GM19025 (cell line): ENCODE measurements around the gene ID4.

Experiments used
- ATAC-seq: cut with Tn5 transposase; IDR thresholded peaks from one replicate; pipeline ENCODE4 v1.9.1; 2021; ENCODE audit warnings: mild to moderate bottlenecking, low read depth, moderate library complexity; ENCODE audit not compliant: unreplicated experiment

The ID4 gene

DNA sequence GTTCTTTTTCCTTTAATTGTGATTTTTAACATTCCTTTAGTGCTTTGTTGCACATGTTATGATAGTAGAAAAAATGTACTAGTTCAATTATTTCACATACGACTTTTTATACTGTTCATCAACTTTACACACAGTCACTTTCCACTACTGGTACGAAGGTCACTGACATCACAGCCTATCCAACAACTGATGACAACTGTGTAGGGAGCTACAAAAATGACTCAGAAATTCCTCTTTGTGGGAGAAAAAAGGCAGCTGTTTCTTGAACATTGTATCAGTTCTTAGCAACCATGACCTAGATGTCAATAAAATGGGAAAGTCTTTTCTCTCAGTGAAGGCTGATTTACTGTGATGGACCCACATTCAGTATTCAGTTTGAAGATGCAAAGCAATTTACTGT lies 7.0 kb upstream of the ID4 start:
- no peak for ATAC-seq

DNA sequence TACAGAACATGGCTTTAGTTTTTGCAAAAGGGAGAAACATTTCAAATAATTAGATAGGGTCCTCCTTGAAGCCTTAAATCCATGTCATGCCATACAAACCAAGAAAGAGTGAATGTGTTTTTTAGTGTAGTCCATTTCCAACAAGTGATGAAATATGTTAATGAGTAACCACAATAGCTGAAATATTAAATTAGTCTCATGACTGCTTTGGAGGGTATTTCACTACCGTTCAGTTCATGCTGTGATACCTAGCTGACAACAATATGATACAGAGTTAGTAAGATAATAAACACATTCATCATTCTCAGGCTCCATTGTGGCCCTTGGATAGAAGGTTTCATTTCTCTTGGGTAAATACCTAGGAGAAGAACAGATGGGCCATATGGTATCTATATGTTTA lies 5.8 kb upstream of the ID4 start:
- no peak for ATAC-seq

DNA sequence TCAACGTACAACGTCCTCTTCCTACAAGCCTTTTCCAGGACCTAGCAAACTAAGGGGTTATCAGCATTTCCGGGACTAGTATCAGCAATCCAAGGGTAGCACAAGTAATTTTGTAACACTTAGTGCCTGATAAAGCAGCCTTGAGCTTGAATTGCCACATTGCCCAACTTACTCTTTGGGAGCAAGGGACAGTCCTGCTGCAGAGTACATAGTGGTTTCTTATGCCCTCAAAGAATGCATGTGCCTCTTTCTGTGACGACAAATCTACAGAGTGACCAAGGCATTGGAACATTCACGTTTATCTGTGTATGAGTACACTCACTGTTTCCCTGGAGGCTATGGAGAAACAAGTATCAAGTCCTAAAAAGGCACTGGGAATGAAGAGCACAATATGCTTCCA lies 3.2 kb upstream of the ID4 start:
- ATAC-seq, result no peak

DNA sequence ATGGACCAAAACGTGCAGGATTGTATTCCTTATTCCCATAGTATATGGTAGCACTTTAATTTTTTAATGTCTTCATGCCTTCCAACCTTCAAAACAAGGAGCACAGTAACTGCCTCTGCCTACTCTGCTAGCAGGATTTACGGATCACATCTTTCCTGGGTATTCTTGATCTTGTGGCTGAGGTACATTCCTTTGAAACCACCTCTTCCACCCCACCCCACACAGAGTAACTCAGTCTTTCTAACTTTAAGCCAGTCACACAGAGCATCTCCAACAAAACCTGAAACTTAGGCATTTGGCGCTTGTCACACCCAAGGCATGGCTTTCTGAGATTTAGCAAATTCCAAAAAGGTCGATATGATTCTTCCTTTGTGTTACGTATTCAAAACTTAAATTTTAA lies 2.3 kb upstream of the ID4 start:
- no peak for ATAC-seq

DNA sequence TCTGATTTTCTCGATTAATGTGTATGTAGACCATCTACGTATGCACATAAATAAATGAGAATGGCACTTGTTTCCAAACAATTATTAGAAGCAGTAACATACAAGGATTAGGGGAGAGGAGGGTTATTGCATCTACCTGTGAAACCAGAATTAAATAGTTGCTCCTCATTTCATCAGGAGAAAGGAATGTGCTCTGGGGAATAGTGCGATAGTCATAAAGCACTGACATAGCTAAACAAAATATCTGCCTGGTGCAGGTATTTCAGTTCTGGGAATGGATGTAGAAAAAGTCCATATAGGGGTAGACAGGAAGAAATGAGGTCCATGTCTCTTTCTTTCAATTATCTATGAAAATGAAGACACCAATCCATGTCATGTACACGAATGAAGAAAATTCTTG lies 1.6 kb upstream of the ID4 start:
- no peak for ATAC-seq

DNA sequence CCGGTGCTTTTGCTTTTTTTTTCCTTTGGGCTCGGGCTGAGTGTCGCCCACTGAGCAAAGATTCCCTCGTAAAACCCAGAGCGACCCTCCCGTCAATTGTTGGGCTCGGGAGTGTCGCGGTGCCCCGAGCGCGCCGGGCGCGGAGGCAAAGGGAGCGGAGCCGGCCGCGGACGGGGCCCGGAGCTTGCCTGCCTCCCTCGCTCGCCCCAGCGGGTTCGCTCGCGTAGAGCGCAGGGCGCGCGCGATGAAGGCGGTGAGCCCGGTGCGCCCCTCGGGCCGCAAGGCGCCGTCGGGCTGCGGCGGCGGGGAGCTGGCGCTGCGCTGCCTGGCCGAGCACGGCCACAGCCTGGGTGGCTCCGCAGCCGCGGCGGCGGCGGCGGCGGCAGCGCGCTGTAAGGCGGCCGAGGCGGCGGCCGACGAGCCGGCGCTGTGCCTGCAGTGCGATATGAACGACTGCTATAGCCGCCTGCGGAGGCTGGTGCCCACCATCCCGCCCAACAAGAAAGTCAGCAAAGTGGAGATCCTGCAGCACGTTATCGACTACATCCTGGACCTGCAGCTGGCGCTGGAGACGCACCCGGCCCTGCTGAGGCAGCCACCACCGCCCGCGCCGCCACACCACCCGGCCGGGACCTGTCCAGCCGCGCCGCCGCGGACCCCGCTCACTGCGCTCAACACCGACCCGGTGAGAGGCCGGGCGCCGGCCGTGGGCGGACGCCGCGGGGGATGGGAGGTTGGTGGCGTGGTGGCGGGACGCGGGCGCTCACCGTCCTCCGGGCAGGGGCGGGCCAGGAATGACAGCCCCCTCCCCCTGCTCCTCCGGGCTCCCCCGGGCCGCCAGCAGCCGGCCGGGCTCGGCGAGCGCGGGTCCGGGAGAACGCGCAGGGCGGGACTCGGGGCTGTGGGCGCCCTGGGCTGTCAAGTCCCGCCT lies 606 bp downstream of the ID4 start:
- no peak for ATAC-seq

DNA sequence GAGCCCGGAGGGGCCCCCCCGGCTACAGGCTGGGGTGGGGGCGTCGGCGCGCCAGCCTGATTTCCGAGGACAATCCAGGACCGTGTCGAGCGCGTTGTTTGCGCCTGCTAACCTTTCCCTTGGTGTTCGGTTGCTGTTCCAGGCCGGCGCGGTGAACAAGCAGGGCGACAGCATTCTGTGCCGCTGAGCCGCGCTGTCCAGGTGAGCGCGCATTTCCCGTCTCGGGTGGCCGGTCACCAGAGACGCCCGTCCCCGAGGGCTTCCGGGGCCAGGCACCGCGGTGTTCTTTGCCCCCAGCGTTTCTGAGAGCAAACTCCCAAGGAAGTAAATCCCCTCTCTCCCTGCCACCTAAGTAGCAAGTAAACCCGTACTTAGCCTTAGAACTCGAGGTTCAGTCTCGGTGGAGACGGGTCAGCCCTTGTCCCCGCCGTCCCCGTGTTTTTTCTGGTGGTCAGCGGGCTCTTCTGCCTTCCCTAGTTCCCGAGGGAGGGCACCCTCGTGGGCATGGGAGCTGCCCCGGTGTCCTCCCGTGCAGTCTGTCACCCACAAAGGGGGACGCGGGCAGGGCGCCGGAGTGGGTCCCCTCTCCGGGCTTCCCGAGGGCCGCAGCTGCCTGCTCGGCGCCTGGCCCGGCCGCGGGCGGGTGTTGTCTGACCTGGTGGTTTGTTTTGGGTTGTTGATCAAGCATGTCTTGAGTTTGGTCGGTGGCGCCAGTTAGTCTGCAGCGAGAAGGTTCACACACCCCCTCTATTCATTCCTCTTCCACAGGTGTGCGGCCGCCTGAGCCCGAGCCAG lies 1.5 kb downstream of the ID4 start:
- no peak for ATAC-seq

DNA sequence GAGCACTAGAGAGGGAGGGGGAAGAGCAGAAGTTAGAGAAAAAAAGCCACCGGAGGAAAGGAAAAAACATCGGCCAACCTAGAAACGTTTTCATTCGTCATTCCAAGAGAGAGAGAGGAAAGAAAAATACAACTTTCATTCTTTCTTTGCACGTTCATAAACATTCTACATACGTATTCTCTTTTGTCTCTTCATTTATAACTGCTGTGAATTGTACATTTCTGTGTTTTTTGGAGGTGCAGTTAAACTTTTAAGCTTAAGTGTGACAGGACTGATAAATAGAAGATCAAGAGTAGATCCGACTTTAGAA lies 2.0 kb downstream of the ID4 start:
- ATAC-seq, result no peak

DNA sequence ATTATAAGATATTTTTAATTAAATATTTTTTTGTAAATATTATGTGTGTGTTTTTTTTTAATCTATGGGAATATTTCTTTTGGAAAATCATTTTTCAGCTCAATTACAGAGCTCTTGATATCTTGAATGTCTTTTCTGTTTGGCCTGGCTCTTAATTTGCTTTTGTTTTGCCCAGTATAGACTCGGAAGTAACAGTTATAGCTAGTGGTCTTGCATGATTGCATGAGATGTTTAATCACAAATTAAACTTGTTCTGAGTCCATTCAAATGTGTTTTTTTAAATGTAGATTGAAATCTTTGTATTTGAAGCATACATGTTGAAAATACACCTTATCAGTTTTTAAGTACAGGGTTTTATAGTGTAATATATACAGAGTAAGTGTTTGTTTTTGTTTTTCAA lies 2.6 kb downstream of the ID4 start:
- no peak for ATAC-seq

DNA sequence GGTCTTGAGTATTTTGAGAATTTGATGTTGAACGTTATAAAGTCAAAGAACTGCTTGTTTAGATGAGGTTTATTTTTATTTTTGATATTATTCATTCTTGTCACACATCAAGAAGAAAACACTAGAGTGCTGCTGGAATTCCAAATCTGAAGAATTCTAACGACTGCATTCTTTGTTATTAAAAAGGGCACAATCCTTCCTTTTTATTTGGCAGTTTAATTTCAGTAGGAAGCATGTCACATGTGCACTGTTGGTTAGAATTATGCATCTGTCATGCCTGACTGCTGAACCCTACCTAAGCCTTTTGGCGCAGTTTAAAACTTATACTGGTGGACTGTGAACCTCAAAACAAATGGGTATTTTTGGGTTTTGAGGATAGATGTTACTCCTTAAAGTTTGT lies 4.0 kb downstream of the ID4 start:
- ATAC-seq, result no peak

DNA sequence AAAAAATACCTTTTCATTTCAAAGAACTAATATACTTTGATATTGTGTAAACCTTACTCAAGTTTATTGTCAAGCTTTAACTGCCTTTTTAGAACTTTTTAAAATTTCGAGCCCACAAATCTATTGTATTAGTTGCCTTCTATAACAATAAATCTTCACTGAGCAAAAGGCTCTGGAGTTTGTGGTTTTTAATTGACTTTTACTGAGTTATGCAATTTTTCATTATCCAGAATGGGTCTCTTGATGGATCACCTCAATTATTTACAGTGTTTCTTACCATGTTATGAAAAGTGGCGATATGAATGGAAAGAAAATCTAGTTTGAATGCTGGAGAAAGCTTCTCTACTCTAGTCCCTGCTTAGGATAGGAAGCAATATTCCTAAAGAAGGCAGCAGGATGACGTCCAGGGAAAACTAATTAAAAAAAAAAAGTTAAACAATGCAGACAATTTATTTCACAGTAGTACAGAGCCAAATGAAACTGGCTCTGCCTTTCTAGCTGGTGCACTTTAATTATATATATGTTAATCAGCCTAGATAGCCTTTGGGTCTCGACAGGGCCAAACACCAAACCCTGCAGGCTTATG lies 5.0 kb downstream of the ID4 start:
- ATAC-seq, result no peak

DNA sequence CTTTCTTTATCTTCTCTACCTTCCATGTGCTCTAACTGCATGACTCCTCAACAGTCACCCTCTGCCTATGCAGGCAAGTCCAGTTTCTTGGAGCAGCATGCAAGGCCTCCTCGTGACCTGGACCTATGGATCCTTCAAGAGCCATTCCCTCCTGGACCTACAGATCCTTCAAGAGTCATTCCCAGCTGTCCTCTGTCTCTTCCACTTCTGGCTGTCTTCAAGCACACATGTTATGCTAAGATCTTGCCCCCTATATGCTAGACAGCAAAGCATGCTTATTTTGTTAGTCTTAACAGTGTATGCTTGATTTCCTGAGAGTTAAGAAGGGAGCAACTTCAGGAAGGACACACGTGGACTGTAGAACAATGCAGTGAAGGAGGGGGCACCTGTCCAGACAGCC lies 7.5 kb downstream of the ID4 start:
- ATAC-seq, result no peak

DNA sequence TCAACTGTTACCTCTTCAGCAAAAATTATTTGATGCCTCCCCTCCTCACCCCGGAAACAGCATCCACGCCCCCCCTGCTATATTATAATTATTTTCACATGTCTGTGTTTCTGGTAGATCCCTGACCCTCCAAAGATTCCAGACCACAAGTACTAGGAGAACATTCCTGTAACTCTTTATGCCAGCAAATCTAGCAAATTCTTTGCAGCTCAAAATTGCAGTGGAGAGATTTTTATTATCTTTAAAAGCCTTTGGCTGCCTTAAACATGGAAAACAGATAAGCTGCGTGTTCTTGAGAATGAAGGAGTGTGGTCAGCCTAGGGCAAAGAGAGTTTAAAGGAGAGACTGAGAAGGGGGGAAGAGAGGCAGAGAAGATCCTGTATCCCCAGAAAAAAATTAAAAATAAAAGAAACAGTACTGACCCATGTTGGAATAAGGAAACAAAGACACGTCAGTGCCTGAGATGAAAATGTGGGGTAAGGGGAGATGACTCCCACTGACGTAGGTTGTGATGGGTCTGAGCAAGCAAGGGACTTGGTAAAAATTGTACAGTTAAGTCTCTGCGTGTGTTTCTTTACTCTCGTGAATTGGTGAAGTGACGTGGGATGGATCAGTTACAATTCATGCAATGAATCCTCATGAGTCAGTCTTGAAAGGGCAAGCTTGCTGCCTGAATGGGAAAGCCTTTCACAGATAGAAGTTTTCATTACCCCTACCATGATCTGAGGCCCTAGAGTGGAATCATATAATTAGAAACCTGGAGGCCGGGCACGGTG lies 8.3 kb downstream of the ID4 start:
- no peak for ATAC-seq

DNA sequence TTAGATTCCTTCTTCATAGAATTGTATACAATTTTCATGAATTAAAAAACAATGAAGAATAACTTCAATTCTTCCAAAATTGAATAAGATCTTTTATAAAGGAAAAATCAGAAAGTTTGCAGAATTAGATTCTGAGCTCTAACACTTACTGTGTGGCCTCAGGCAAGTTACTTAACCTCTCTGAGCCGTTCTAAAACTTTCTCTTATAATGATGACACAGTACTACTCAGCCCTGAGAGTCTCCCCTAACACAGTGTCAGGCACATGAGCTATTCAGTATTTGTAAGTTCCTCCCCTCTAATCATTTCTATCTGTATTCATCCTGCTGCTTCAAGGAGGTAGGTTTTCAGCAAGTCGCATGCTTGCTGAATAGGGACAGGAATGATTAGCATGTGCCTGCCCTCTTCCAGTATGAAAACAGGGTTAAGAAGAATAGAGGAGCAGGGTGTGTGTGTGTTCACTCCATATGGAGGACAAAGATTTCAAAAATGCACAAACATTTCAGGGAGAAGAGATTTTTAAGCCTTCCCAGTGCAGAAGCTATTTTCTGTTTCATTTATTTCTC lies 11.4 kb downstream of the ID4 start:
- ATAC-seq, result no peak

DNA sequence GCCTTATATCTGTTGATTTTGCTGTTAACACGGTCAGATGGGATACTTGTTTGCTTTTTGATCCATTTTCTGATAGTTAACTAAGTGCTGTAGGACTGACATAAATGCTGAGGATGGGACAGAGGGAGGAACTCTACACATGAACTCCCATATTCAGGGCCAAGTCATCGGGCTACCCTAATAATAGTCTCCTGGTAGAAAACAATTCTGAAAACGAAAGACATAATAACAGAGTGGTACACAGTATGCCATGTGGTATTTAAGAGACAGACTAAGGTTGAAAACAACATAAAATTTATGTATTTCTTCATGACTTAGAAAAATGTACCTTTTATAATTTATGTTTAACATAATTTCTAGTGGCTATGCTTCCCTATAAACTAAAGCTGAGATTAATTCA lies 12.0 kb downstream of the ID4 start:
- no peak for ATAC-seq

DNA sequence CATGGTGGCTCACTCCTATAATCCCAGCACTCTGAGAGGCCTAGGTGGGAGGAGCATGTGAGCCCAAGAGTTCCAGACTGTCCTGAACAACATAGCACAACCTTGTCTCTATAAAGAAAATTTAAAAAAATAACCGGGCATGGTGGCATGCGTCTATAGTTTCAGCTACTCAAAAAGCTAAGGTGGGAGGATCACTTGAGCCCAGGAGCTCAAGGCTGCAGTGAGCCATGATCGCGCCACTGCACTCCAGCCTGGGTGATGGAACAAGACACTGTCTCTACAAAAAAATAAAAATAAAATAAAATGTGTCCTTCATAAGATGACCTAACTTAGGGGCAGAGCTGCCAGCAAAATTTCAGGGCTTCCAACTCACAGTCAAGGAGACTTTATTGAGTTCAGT lies 12.6 kb downstream of the ID4 start:
- no peak for ATAC-seq

DNA sequence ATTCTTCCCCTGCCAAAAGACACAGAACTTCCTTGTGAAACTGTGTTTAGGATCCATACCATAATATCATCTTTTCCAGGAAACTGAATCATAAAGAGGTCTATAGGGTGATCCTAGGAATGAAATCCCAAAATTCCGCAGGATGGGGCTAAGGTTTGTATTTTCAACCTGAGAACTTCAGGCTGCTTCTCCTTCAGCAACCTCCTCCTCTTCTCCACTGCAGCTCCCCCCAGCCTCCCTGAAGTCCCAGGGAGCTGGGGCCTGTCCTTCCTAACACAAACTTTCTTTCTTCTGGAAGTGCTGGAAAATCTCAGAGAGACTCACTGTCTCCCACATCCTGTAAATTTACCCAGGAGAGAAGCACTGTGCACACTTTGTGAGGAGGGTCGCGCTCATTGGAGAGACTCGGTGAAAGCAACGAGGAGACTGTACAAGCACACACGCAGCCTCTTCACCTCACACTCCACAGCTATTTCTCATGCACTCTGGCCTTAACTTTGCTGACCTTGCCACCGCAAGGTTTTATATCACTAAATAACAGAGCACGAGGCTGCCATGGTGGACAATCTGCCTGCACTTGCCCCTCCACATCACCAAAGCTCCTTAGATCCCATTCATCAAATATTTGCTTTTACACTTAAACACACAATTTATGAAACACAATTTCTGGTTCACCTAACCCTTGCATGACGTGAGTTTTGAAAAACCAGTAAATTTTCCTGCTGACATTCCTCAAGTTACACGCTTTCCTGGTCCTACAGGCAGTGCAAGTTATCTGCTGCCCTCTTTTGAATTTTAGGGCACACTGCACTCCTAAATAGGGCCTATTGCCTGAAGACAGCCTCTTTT lies 14.3 kb downstream of the ID4 start:
- no peak for ATAC-seq

DNA sequence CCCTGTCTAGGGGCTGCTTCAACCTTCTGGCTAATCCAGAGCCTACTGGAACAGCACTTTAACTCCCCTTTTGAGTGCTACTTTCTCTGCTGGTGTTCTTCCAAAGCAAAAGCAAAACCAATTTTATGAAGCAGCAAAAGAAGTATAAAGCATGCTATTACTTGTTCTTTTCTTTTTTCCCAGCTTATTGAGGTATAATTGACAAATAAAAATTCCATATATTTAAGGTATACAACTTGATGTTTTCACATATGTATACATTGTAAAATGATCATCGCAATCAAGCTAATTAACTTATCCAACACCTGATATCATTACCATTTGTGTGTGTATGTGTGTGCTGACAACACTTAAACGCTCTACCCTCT lies 14.9 kb downstream of the ID4 start:
- ATAC-seq, result no peak

DNA sequence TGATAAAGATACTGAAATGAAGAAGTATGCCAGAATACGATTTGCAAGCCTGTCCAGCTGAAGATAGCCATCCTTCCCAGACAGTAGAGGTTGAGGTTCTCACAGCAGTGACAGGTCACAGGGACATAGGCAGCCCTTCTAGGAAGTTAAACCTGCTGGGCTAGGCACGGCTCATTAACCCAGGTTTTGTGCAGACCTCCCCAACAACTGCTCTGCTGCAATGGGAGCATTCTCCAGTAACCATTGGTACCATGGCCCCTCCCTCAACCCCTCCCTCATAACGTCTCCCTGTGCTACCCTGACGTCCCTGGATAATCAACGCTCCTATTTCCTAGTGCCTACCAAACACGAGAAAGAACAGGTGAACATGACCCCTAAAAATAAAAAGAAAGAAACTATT lies 15.8 kb downstream of the ID4 start:
- ATAC-seq, result no peak
